Progenitor cell of endocrine pancreas (in vitro differentiated cells): Measurements from ENCODE around the gene RAC3. TPM values are rescaled to one million over a fixed set of nuclear protein-coding genes. Genes with fewer than 3 reads are reported as not detected.

Source experiments
- DNase-seq: peaks from one replicate; pipeline ENCODE4 v3.0.0; 2021; ENCODE audit warnings: low spot score; ENCODE audit not compliant: unreplicated experiment
- H3K27ac Mint-ChIP-seq: 2 replicates; pipeline ENCODE4 v1.8.0; 2021; ENCODE audit warnings: mild to moderate bottlenecking, moderate library complexity, mixed read lengths
- H3K27me3 Mint-ChIP-seq: 2 replicates; pipeline ENCODE4 v1.8.0; 2021; ENCODE audit warnings: mixed read lengths
- H3K36me3 Mint-ChIP-seq: 2 replicates; pipeline ENCODE4 v1.8.0; 2022; ENCODE audit warnings: mixed read lengths; ENCODE audit not compliant: insufficient read depth
- H3K4me1 Mint-ChIP-seq: 2 replicates; pipeline ENCODE4 v1.8.0; 2021; ENCODE audit warnings: low read depth, mixed read lengths
- H3K4me3 Mint-ChIP-seq: 2 replicates; pipeline ENCODE4 v1.8.0; 2021; ENCODE audit warnings: low read depth, mild to moderate bottlenecking, moderate library complexity, mixed read lengths
- H3K9me3 Mint-ChIP-seq: 2 replicates; pipeline ENCODE4 v1.8.0; 2021; ENCODE audit warnings: low read depth, mixed read lengths
- total RNA-seq: library from RNA; stranded (reverse); gene quantifications from 2 replicates; pipeline ENCODE4 v1.2.1, GENCODE V29; 2021
- TF ChIP-seq, protein P1 (sequence below): fragments of 200-600 bp; sonication (generic); IDR thresholded peaks from one replicate; pipeline ENCODE4 v1.5.0; 2021; ENCODE audit warnings: antibody characterized with exemption, mild to moderate bottlenecking; ENCODE audit not compliant: unreplicated experiment

Gene RAC3
- total RNA-seq, 1 donor from 2014 or later, result 25.2 TPM

DNA sequence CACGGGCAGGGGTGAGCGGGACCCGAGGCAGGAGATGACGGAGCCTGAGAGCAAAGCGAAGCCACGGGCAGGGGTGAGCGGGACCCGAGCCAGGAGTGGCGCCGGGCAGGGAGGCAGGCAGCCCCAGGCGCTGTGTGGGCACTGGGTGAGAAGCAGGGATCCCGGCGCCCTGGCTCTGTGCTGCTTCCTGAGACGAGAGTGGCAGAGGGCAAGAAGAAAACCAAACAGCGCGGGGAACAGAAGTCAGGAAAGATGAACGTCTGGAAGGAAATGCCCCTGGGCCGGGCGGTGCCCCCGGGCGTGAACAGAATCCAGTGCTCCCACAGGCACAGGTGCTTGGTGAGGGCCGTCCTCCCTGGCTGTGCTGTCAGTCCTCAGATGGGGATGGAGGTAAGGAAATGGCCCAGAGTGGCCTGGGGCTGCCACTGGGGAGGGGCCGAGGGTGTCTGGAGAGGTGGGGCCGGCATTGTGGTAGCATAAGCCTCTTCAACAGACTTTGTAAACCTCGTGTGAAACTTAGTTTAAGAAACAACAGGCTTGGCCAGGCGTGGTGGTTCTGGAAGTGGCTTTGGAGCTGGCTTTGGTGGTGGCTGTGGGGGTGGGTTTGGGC lies 44.2 kb upstream of the RAC3 start:
- no peak overlapping the region for H3K4me3 Mint-ChIP-seq
- H3K9me3 Mint-ChIP-seq, result no peaks in the 10 kb centered on the region
- no peak overlapping the region for H3K27ac Mint-ChIP-seq
- TF ChIP-seq, protein P1, sequence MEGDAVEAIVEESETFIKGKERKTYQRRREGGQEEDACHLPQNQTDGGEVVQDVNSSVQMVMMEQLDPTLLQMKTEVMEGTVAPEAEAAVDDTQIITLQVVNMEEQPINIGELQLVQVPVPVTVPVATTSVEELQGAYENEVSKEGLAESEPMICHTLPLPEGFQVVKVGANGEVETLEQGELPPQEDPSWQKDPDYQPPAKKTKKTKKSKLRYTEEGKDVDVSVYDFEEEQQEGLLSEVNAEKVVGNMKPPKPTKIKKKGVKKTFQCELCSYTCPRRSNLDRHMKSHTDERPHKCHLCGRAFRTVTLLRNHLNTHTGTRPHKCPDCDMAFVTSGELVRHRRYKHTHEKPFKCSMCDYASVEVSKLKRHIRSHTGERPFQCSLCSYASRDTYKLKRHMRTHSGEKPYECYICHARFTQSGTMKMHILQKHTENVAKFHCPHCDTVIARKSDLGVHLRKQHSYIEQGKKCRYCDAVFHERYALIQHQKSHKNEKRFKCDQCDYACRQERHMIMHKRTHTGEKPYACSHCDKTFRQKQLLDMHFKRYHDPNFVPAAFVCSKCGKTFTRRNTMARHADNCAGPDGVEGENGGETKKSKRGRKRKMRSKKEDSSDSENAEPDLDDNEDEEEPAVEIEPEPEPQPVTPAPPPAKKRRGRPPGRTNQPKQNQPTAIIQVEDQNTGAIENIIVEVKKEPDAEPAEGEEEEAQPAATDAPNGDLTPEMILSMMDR, result no peak
- peaks cover 10% of the 10 kb centered on the region for H3K36me3 Mint-ChIP-seq
- no peaks in the 10 kb centered on the region for H3K4me1 Mint-ChIP-seq
- no peak for DNase-seq
- no peaks in the 10 kb centered on the region for H3K27me3 Mint-ChIP-seq

DNA sequence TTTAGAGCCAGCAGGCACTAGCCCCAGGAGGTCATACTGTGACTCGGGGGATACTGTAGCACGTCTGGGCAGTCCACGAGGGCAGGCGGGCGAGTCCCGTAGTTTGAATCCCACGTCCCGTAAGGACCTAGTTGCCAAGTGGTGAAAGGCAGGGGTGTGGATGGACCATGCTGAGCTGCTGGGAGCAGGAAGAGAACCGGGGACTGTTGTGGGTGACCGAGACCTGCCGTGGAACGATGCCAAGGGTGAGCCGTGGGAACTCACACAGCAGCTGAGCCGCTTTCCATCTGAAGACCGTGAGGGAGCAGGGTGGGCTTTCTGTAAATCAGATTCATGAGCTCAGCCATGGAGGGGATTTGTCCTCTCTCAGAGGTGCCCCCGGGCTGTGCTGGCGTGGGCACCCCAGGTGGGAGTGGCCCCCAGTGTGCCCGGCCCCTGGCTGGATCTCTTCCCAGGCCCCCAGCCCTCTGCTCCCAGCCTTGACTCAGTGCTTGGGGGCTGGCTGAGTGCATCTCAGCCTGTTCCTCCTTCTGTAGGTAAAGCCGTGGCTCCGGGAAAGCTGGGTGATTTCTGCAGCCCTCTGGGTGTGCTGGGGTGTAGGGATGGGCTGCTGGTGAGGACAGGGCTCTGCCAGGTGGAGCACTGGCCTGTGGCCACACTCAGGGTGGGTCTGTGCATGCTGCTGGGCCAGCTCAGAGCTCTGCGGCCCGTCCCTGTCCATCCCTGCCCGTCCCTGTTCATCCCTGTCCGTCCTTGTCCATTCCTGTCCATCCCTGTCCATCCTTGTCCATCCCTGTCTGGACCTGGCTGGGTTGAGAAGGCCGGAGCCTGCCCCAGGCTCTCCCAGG lies 40.4 kb upstream of the RAC3 start:
- Mint-ChIP-seq H3K4me1 (peaks cover 2% of the 10 kb centered on the region), H3K36me3 (peaks cover 7% of the 10 kb centered on the region), H3K9me3 (no peaks in the 10 kb centered on the region), H3K27me3 (no peaks in the 10 kb centered on the region), H3K27ac (no peak overlapping the region), H3K4me3 (no peak overlapping the region)
- DNase-seq, result no peak
- TF ChIP-seq, protein P1, result no peak

DNA sequence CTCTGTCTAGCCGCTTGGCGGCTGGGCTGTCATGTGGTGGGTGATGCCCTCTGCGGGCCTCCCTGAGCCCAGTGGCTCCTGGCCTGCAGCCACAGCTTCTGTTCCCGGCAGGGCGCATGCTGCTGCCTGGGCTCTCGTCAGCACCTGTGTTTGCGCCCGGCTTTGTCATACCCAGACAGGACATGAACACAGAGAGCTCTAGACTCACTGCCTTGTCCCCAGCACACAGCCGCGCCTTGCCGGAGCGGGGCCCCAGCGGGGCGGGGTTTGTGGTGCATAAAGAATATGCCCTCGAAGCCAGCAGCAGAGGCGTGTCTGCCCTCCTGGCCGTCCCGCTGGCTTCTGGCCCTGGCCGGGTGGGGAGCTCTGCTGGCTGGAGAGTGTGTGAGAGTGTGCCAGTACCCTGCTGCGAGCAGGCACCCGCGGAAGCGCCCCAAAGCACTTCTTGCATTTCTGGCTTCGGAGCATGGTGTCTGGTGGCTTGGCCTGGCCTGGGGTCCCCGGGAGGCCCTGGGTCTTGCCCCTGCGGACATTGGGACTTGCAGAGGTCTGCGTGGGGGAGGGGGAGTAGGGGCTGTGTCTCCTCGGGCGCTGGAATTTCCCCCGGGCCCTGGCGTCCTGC lies 39.7 kb upstream of the RAC3 start:
- no peak overlapping the region for H3K4me3 Mint-ChIP-seq
- H3K27me3 Mint-ChIP-seq, result no peaks in the 10 kb centered on the region
- H3K36me3 Mint-ChIP-seq, result peaks cover 5% of the 10 kb centered on the region
- no peaks in the 10 kb centered on the region for H3K9me3 Mint-ChIP-seq
- no peak overlapping the region for H3K27ac Mint-ChIP-seq
- no peak for DNase-seq
- peaks cover 2% of the 10 kb centered on the region for H3K4me1 Mint-ChIP-seq
- TF ChIP-seq, protein P1, result no peak

DNA sequence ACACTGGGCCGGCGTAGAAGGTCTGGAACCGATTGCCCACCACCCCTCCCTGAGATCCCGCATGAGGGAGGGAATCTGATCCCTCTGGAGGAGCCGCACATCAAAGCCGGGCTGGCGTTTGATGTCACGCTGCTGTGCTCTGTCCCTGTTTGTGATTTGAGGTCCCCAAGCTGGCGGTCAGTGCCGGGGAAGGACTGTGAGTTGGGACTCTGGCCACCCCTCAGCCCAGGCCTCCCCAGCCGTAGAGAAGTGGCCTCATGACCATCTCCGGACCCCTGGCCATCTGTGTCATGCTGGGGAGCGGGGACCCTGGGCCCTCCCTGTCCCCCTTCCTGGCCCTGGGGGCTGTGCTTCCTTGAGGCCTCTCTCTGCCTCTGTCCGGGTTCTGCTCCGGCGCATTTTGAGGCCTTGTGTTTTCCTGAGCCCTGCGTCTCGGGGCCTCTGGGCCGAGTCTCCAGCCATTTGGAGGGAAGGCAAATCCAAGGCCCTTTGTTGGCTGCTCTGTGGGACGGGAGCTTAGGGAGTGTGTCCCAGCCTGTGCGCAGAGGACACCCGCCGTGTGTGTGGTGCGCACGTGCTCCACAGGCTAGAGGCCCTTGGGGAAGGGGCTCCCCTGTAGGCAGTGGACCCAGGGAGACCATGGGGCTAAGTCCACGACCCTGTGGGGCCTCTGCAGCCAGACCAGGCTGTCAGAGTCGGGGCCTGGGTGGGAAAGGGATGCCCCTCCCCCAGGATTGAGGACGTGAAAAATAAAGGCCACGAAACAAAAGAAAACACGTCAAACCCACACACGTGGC lies 39.0 kb upstream of the RAC3 start:
- Mint-ChIP-seq H3K4me3 (no peak overlapping the region), H3K27ac (no peak overlapping the region), H3K27me3 (no peaks in the 10 kb centered on the region), H3K9me3 (no peaks in the 10 kb centered on the region), H3K36me3 (peaks cover 4% of the 10 kb centered on the region), H3K4me1 (peaks cover 2% of the 10 kb centered on the region)
- TF ChIP-seq, protein P1, result no peak
- no peak for DNase-seq
